PC-9 (cell line): Measurements from ENCODE around the gene GPBP1. TPM values are rescaled to one million over a fixed set of nuclear protein-coding genes. Genes with fewer than 3 reads are reported as not detected.
A peak's percentile ranks its signal among the peaks of the same experiment; 100 is the strongest.

Experiments used
- BruUV-seq: library from RNA; stranded (reverse); fragments of 400-500 nt; replicated peaks from 2 replicates; lab custom pipeline; 2021; lab: Mats Ljungman, UMichigan
- CTCF ChIA-PET: fragments of 300-600 bp; sonication (Branson Sonifier 250); formaldehyde crosslinking; loops from one replicate; lab custom pipeline; 2022; ENCODE audit warnings: antibody characterized with exemption; lab: Charles Lee
- POLR2A ChIA-PET: fragments of 300-600 bp; sonication (Branson Sonifier 250); formaldehyde crosslinking; loops from one replicate; lab custom pipeline; 2022; ENCODE audit warnings: antibody characterized with exemption; ENCODE audit not compliant: unreplicated experiment; lab: Charles Lee
- DNase-seq, 2 experiments: peaks; one replicate each; pipeline versions ENCODE4 v3.0.0 to v3.0.0-alpha.2; 2015 to 2022; ENCODE audit warnings: mixed read lengths in 1 of 2
- H2AFZ ChIP-seq: fragments of 200-600 bp; sonication (generic); 2 replicates; pipeline ENCODE4 v1.8.1; 2017; ENCODE audit warnings: antibody characterized with exemption
- H3F3A ChIP-seq: fragments of 200-600 bp; sonication (generic); 2 replicates; pipeline ENCODE4 v1.8.1; 2017; ENCODE audit warnings: antibody characterized with exemption, mild to moderate bottlenecking, low read depth; ENCODE audit not compliant: insufficient read depth
- H3K27ac ChIP-seq: fragments of 200-600 bp; sonication (generic); 2 replicates; pipeline ENCODE4 v1.6.1; 2016; ENCODE audit warnings: mixed run types
- H3K27me3 ChIP-seq: fragments of 200-600 bp; sonication (generic); 2 replicates; pipeline ENCODE4 v1.6.1; 2016; ENCODE audit warnings: low read depth, mixed run types; ENCODE audit not compliant: insufficient read depth
- H3K36me3 ChIP-seq: fragments of 200-600 bp; sonication (generic); 2 replicates; pipeline ENCODE4 v1.6.1; 2016; ENCODE audit warnings: low read depth, mixed run types
- H3K4me1 ChIP-seq: fragments of 200-600 bp; sonication (generic); replicated peaks from 2 replicates; pipeline ENCODE4 v1.6.1; 2016; ENCODE audit warnings: mixed run types; ENCODE audit not compliant: insufficient read depth
- H3K4me2 ChIP-seq: fragments of 200-600 bp; sonication (generic); 2 replicates; pipeline ENCODE4 v1.6.1; 2017; ENCODE audit warnings: mixed run types
- H3K4me3 ChIP-seq: fragments of 200-600 bp; sonication (generic); 2 replicates; pipeline ENCODE4 v1.6.1; 2016; ENCODE audit warnings: mixed run types
- H3K79me2 ChIP-seq: fragments of 200-600 bp; sonication (generic); 2 replicates; pipeline ENCODE4 v1.6.1; 2017; ENCODE audit warnings: low read depth, mixed run types
- H3K9me2 ChIP-seq: fragments of 200-600 bp; sonication (generic); 2 replicates; pipeline ENCODE4 v1.8.1; 2017; ENCODE audit warnings: mild to moderate bottlenecking; ENCODE audit not compliant: insufficient read depth
- H3K9me3 ChIP-seq: fragments of 200-600 bp; sonication (generic); 2 replicates; pipeline ENCODE4 v1.8.1; 2016; ENCODE audit warnings: low read depth; ENCODE audit not compliant: insufficient read depth
- H4K20me1 ChIP-seq: fragments of 200-600 bp; sonication (generic); 2 replicates; pipeline ENCODE4 v1.8.1; 2017; ENCODE audit not compliant: insufficient read depth
- EZH2 ChIP-seq: fragments of 200-600 bp; sonication (generic); IDR thresholded peaks from 2 replicates; pipeline ENCODE4 v1.8.0; 2017; ENCODE audit warnings: antibody characterized with exemption, low read depth
- intact Hi-C: fragments of 100-400 bp; cut with micrococcal nuclease; formaldehyde crosslinking; loops from one replicate; pipeline ENCODE4 v1.10.0; 2022; ENCODE audit not compliant: unreplicated experiment
- total RNA-seq: library from RNA; stranded (reverse); gene quantifications from 2 replicates; pipeline ENCODE4 v1.2.3, GENCODE V29; 2021
- TF ChIP-seq, protein P1 (sequence below): fragments of 200-600 bp; sonication (generic); conservative IDR thresholded peaks from 2 replicates; pipeline ENCODE4 v1.6.1; 2017; ENCODE audit warnings: mixed run types, antibody characterized with exemption, mild to moderate bottlenecking, moderate library complexity

Gene GPBP1
- total RNA-seq, 1 experiment from 2014 or later = 75.0 TPM

DNA sequence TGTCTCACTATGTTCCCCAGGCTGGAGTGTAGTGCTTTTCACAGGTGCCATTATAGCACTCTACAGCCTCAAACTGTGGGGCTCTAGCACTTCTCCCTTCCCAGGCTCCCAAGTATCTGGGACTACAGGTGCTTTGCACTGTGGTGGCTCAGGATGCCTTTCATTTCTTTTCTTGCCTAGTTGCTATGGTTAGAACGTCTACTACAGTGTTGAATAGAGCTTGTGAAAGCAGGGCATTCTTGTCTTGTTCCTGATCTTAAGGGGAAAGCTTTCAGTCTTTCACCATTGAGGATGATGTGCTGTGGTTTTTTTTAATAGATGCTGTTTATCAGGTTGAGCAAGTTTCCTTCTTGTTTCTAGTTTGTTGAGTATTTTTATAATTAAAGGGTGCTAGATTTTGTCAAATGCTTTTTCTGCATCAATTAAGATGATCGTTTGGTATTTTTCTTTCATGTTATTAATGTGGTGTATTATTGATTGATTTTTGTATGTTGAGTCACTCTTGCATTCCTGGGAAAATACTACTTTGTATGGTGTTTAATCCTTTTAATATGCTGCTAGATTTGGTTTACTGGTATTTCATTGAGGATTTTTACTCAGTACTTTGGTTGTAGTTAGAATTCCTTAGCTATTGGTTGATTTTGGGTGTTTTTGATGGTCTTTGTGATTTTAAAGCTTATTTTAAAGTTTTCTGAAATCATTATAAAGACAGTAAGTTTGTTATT, 35.6 kb downstream of the GPBP1 start:
- H3K9me2 ChIP-seq = no peaks in the 10 kb centered on the region
- no peak overlapping the region for H3K4me3 ChIP-seq
- H3K4me2 ChIP-seq = peak overlapping the region; percentile 34
- peaks cover 100% of the 10 kb centered on the region for H3K79me2 ChIP-seq
- intact Hi-C loops = no loop called here
- H3K27me3 ChIP-seq = no peaks in the 10 kb centered on the region
- ChIA-PET POLR2A (interaction anchor here (0.6 to 0.7 kb wide), 2 partner anchors 23 to 38 kb away, joined by 5 to 9 read pairs; no protein-coding TSS in a partner anchor), CTCF (interaction anchor here (0.5 kb wide), 1 partner anchor 19 kb away, joined by 3 read pairs; no protein-coding TSS in a partner anchor)
- TF ChIP-seq, protein P1, sequence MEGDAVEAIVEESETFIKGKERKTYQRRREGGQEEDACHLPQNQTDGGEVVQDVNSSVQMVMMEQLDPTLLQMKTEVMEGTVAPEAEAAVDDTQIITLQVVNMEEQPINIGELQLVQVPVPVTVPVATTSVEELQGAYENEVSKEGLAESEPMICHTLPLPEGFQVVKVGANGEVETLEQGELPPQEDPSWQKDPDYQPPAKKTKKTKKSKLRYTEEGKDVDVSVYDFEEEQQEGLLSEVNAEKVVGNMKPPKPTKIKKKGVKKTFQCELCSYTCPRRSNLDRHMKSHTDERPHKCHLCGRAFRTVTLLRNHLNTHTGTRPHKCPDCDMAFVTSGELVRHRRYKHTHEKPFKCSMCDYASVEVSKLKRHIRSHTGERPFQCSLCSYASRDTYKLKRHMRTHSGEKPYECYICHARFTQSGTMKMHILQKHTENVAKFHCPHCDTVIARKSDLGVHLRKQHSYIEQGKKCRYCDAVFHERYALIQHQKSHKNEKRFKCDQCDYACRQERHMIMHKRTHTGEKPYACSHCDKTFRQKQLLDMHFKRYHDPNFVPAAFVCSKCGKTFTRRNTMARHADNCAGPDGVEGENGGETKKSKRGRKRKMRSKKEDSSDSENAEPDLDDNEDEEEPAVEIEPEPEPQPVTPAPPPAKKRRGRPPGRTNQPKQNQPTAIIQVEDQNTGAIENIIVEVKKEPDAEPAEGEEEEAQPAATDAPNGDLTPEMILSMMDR = no peak
- no peak for TF ChIP-seq EZH2
- H4K20me1 ChIP-seq = peaks cover 5% of the 10 kb centered on the region; the same call in 1 of the 2 replicates
- no TSS peak for BruUV-seq
- peaks cover 32% of the 10 kb centered on the region for H3K36me3 ChIP-seq
- H3K27ac ChIP-seq = peak overlapping the region; percentile 50
- DNase-seq = peak in 1 of 2 experiments; percentile 89
- H3K4me1 ChIP-seq = peaks cover 18% of the 10 kb centered on the region
- H3K9me3 ChIP-seq = peaks cover 11% of the 10 kb centered on the region; the same call in 1 of the 2 replicates
- no peak overlapping the region for H2AFZ ChIP-seq
- H3F3A ChIP-seq = peaks cover 26% of the 10 kb centered on the region

DNA sequence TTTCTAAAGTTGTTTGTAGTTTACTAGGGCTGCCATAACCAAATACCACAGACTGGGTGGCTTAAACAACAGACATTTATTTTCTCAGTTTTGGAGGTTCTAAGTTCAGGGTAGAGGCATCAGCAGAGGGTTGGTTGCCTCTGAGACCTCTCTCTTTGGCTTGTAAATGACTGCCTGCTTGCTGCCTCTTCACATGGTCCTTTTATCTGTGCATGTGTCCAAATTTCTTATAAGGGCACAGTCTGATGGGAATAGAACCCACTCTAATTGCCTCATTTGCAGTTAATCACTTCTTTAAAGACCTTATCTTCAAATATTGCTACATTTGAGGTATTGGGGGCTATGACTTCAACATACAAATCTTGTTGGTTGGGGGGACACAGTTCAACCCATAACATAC, 36.8 kb downstream of the GPBP1 start:
- Histone ChIP-seq H3K4me1 (peaks cover 28% of the 10 kb centered on the region), H3K9me2 (no peaks in the 10 kb centered on the region), H3K27ac (no peak overlapping the region), H4K20me1 (peaks cover 5% of the 10 kb centered on the region; the same call in 1 of the 2 replicates), H3K27me3 (no peaks in the 10 kb centered on the region), H3K4me3 (no peak overlapping the region), H3K36me3 (peaks cover 26% of the 10 kb centered on the region; the same call in 1 of the 2 replicates), H3K9me3 (peaks cover 11% of the 10 kb centered on the region; the same call in 1 of the 2 replicates), H2AFZ (no peak overlapping the region), H3K79me2 (peaks cover 100% of the 10 kb centered on the region), H3K4me2 (no peak overlapping the region), H3F3A (peaks cover 26% of the 10 kb centered on the region)
- no peak for DNase-seq
- intact Hi-C loops = no loop called here
- TF ChIP-seq, protein P1 = no peak
- no peak for TF ChIP-seq EZH2
- no TSS peak for BruUV-seq
- ChIA-PET POLR2A (no interaction called here), CTCF (no interaction called here)

DNA sequence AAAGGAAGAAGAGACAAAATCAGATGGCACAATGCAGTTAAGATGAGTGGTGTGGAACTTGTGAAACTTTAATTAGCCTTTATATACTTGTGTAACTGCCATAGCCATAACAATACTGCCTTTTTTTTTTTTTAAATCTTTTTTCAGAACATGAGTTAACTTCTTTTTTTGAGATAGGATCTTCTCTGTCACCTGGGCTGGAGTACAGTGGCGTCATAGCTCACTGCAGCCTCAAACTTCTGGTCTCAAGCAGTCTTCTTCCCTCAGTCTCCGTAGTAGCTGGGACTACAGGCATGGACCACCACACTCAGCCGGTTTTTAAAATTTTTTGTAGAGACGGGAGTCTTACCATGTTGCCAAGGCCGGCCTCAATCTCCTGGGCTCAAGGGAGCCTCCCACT, 37.2 kb downstream of the GPBP1 start:
- Histone ChIP-seq H3K36me3 (peaks cover 22% of the 10 kb centered on the region; the same call in 1 of the 2 replicates), H3K9me2 (no peaks in the 10 kb centered on the region), H3K4me1 (peaks cover 30% of the 10 kb centered on the region), H4K20me1 (peaks cover 5% of the 10 kb centered on the region; the same call in 1 of the 2 replicates), H3K4me2 (no peak overlapping the region), H3K9me3 (peaks cover 11% of the 10 kb centered on the region; the same call in 1 of the 2 replicates), H2AFZ (no peak overlapping the region), H3F3A (peaks cover 28% of the 10 kb centered on the region), H3K27ac (no peak overlapping the region), H3K4me3 (no peak overlapping the region), H3K79me2 (peaks cover 100% of the 10 kb centered on the region), H3K27me3 (no peaks in the 10 kb centered on the region)
- no peak for DNase-seq
- ChIA-PET CTCF (no interaction called here), POLR2A (no interaction called here)
- BruUV-seq = no TSS peak
- TF ChIP-seq, protein P1 = no peak
- no peak for TF ChIP-seq EZH2
- intact Hi-C loops = no loop called here
